ENCODE results near the gene EZH2. TPM values are rescaled to one million over a fixed set of nuclear protein-coding genes. Genes with fewer than 3 reads are reported as not detected.

EZH2 gene
- total RNA-seq, 2 experiments from 2014 or later = 132 to 133 TPM

GRCh38 chr7:148849393-148850098, 34.5 kb downstream of the EZH2 start:
- H3K4me1 Mint-ChIP-seq (ENCODE audit: low read depth) = peaks cover 38% of the 10 kb centered on the region

GRCh38 chr7:148847815-148848734, 36.0 kb downstream of the EZH2 start:
- intact Hi-C loops (cut with micrococcal nuclease) = no loop called here
- H3K4me3 Mint-ChIP-seq = no peak overlapping the region
- CTCF ChIA-PET = interaction anchor here (0.6 to 3.6 kb wide), 5 partner anchors 8 to 336 kb away, joined by 3 to 22 read pairs (median 4); no protein-coding TSS in a partner anchor
- H3K4me1 Mint-ChIP-seq (ENCODE audit: low read depth) = peaks cover 38% of the 10 kb centered on the region
- H3K27ac Mint-ChIP-seq = no peak overlapping the region
- no peak for DNase-seq
- H3K27me3 Mint-ChIP-seq (ENCODE audit: low read depth) = no peaks in the 10 kb centered on the region
- peaks cover 20% of the 10 kb centered on the region for H3K36me3 Mint-ChIP-seq (ENCODE audit: low read depth)
- no peaks in the 10 kb centered on the region for H3K9me3 Mint-ChIP-seq

More at GRCh38 chr7:148849393-148850098, 34.5 kb downstream of the EZH2 start:
- no peak for DNase-seq
- CTCF ChIA-PET = interaction anchor here (0.7 kb wide), 1 partner anchor 113 kb away, joined by 3 read pairs; no protein-coding TSS in a partner anchor
- no peak overlapping the region for H3K4me3 Mint-ChIP-seq
- intact Hi-C loops (cut with micrococcal nuclease) = no loop called here
- H3K36me3 Mint-ChIP-seq (ENCODE audit: low read depth) = peaks cover 14% of the 10 kb centered on the region
- no peak overlapping the region for H3K27ac Mint-ChIP-seq
- no peaks in the 10 kb centered on the region for H3K9me3 Mint-ChIP-seq
- H3K27me3 Mint-ChIP-seq (ENCODE audit: low read depth) = no peaks in the 10 kb centered on the region

GRCh38 chr7:148838905-148839304, 45.2 kb downstream of the EZH2 start:
- intact Hi-C loops (cut with micrococcal nuclease) = no loop called here
- CTCF ChIA-PET = no interaction called here
- DNase-seq = no peak
- H3K27ac Mint-ChIP-seq = no peak overlapping the region
- H3K4me1 Mint-ChIP-seq (ENCODE audit: low read depth) = peaks cover 26% of the 10 kb centered on the region
- no peak overlapping the region for H3K4me3 Mint-ChIP-seq
- H3K27me3 Mint-ChIP-seq (ENCODE audit: low read depth) = no peaks in the 10 kb centered on the region
- no peaks in the 10 kb centered on the region for H3K9me3 Mint-ChIP-seq
- peaks cover 55% of the 10 kb centered on the region for H3K36me3 Mint-ChIP-seq (ENCODE audit: low read depth)

GRCh38 chr7:148835854-148836253, 48.2 kb downstream of the EZH2 start:
- H3K9me3 Mint-ChIP-seq = no peaks in the 10 kb centered on the region
- no peak overlapping the region for H3K27ac Mint-ChIP-seq
- DNase-seq = no peak
- peaks cover 21% of the 10 kb centered on the region for H3K4me1 Mint-ChIP-seq (ENCODE audit: low read depth)
- intact Hi-C loops (cut with micrococcal nuclease) = no loop called here
- CTCF ChIA-PET = interaction anchor here (0.6 to 1.1 kb wide), 2 partner anchors 36 to 106 kb away, joined by 3 to 4 read pairs; no protein-coding TSS in a partner anchor
- H3K4me3 Mint-ChIP-seq = no peak overlapping the region
- no peaks in the 10 kb centered on the region for H3K27me3 Mint-ChIP-seq (ENCODE audit: low read depth)
- H3K36me3 Mint-ChIP-seq (ENCODE audit: low read depth) = peaks cover 60% of the 10 kb centered on the region

- CTCF ChIA-PET = no interaction called here
- Mint-ChIP-seq H3K27me3 (ENCODE audit: low read depth) (no peaks in the 10 kb centered on the region), H3K4me1 (ENCODE audit: low read depth) (peaks cover 17% of the 10 kb centered on the region), H3K9me3 (no peaks in the 10 kb centered on the region), H3K36me3 (ENCODE audit: low read depth) (peaks cover 65% of the 10 kb centered on the region), H3K27ac (no peak overlapping the region), H3K4me3 (no peak overlapping the region)
- intact Hi-C loops (cut with micrococcal nuclease) = loop anchor here (5.0 kb wide), 1 partner anchor 37 kb away; no protein-coding TSS in a partner anchor
- no peak for DNase-seq
Measured at GRCh38 chr7:148834605-148835004, 49.5 kb downstream of the EZH2 start.

GRCh38 chr7:148831782-148832181, 52.3 kb downstream of the EZH2 start:
- H3K27ac Mint-ChIP-seq = no peak overlapping the region
- intact Hi-C loops (cut with micrococcal nuclease) = loop anchor here (5.0 kb wide), 1 partner anchor 34 kb away; no protein-coding TSS in a partner anchor
- H3K9me3 Mint-ChIP-seq = no peaks in the 10 kb centered on the region
- no peak overlapping the region for H3K4me3 Mint-ChIP-seq
- DNase-seq = no peak
- H3K27me3 Mint-ChIP-seq (ENCODE audit: low read depth) = no peaks in the 10 kb centered on the region
- H3K4me1 Mint-ChIP-seq (ENCODE audit: low read depth) = peaks cover 4% of the 10 kb centered on the region
- H3K36me3 Mint-ChIP-seq (ENCODE audit: low read depth) = peaks cover 59% of the 10 kb centered on the region
- CTCF ChIA-PET = interaction anchor here (2.0 kb wide), 1 partner anchor 131 kb away, joined by 7 read pairs; no protein-coding TSS in a partner anchor

- intact Hi-C loops (cut with micrococcal nuclease) = loop anchor here (5.0 kb wide), 1 partner anchor 34 kb away; no protein-coding TSS in a partner anchor
- no peak for DNase-seq
- H3K27ac Mint-ChIP-seq = no peak overlapping the region
- no peak overlapping the region for H3K4me3 Mint-ChIP-seq
- peaks cover 1% of the 10 kb centered on the region for H3K4me1 Mint-ChIP-seq (ENCODE audit: low read depth)
- H3K27me3 Mint-ChIP-seq (ENCODE audit: low read depth) = no peaks in the 10 kb centered on the region
- CTCF ChIA-PET = interaction anchor here (2.0 kb wide), 1 partner anchor 132 kb away, joined by 7 read pairs; no protein-coding TSS in a partner anchor
- no peaks in the 10 kb centered on the region for H3K9me3 Mint-ChIP-seq
- peaks cover 56% of the 10 kb centered on the region for H3K36me3 Mint-ChIP-seq (ENCODE audit: low read depth)
Measured at GRCh38 chr7:148830897-148831692, 53.0 kb downstream of the EZH2 start.

- intact Hi-C loops (cut with micrococcal nuclease) = no loop called here
- H3K9me3 Mint-ChIP-seq = no peaks in the 10 kb centered on the region
- peaks cover 55% of the 10 kb centered on the region for H3K36me3 Mint-ChIP-seq (ENCODE audit: low read depth)
- no peak overlapping the region for H3K4me3 Mint-ChIP-seq
- no peak for DNase-seq
- H3K4me1 Mint-ChIP-seq (ENCODE audit: low read depth) = peaks cover 1% of the 10 kb centered on the region
- H3K27ac Mint-ChIP-seq = no peak overlapping the region
- CTCF ChIA-PET = no interaction called here
- H3K27me3 Mint-ChIP-seq (ENCODE audit: low read depth) = no peaks in the 10 kb centered on the region
Measured at GRCh38 chr7:148828965-148829364, 55.1 kb downstream of the EZH2 start.

- Mint-ChIP-seq H3K27ac (no peak overlapping the region), H3K4me3 (no peak overlapping the region), H3K9me3 (no peaks in the 10 kb centered on the region), H3K36me3 (ENCODE audit: low read depth) (peaks cover 56% of the 10 kb centered on the region), H3K4me1 (ENCODE audit: low read depth) (peaks cover 2% of the 10 kb centered on the region), H3K27me3 (ENCODE audit: low read depth) (no peaks in the 10 kb centered on the region)
- intact Hi-C loops (cut with micrococcal nuclease) = no loop called here
- DNase-seq = no peak
- CTCF ChIA-PET = no interaction called here
Measured at GRCh38 chr7:148825338-148825737, 58.8 kb downstream of the EZH2 start.

- CTCF ChIA-PET = no interaction called here
- Mint-ChIP-seq H3K27me3 (ENCODE audit: low read depth) (no peaks in the 10 kb centered on the region), H3K27ac (no peak overlapping the region), H3K9me3 (no peaks in the 10 kb centered on the region), H3K4me3 (no peak overlapping the region), H3K36me3 (ENCODE audit: low read depth) (peaks cover 56% of the 10 kb centered on the region), H3K4me1 (ENCODE audit: low read depth) (peaks cover 2% of the 10 kb centered on the region)
- intact Hi-C loops (cut with micrococcal nuclease) = no loop called here
- DNase-seq = no peak
Measured at GRCh38 chr7:148824864-148825263, 59.2 kb downstream of the EZH2 start.

GRCh38 chr7:148821422-148821821, 62.7 kb downstream of the EZH2 start:
- intact Hi-C loops (cut with micrococcal nuclease) = no loop called here
- Mint-ChIP-seq H3K36me3 (ENCODE audit: low read depth) (peaks cover 66% of the 10 kb centered on the region), H3K27ac (no peak overlapping the region), H3K4me3 (no peak overlapping the region), H3K27me3 (ENCODE audit: low read depth) (no peaks in the 10 kb centered on the region), H3K9me3 (no peaks in the 10 kb centered on the region), H3K4me1 (ENCODE audit: low read depth) (peaks cover 2% of the 10 kb centered on the region)
- CTCF ChIA-PET = interaction anchor here (0.9 kb wide), 1 partner anchor 142 kb away, joined by 3 read pairs; no protein-coding TSS in a partner anchor
- DNase-seq = no peak
